OCI-LY3 (cell line): ENCODE results near the gene SLC4A1.

Experiments used
- EZH2phosphoT487 ChIP-seq: fragments of 200-600 bp; shearing (Covaris generic); IDR thresholded peaks from 2 replicates; pipeline ENCODE4 v1.6.1; 2018; ENCODE audit warnings: antibody characterized with exemption, mixed run types, low read depth
- TF ChIP-seq, protein P1 (sequence below): fragments of 200-600, 300-600 bp; sonication (generic); IDR thresholded peaks from 2 replicates; pipeline ENCODE4 v1.5.1; 2014; ENCODE audit warnings: antibody characterized with exemption, low read length, low read depth

DNA sequence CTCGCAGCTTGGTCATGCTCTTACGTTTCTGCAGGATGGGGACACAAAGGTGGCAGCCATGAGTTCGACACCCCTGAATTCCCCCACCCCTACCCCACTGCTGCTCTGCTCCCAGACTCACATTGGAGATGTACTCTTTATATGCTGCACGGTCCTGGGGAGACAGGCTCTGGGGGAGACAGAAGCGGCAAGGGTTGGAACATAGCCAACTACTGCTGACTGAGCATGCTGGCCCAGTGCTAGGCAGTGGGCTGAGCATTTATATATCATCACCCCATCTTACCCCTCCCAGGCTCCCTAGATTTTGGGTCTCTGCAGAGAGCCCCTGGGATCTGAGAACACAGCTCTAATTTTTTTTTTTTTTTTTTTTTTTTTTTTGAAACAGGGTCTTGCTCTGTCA is 60.2 kb downstream of the SLC4A1 start:
- TF ChIP-seq, protein P1, sequence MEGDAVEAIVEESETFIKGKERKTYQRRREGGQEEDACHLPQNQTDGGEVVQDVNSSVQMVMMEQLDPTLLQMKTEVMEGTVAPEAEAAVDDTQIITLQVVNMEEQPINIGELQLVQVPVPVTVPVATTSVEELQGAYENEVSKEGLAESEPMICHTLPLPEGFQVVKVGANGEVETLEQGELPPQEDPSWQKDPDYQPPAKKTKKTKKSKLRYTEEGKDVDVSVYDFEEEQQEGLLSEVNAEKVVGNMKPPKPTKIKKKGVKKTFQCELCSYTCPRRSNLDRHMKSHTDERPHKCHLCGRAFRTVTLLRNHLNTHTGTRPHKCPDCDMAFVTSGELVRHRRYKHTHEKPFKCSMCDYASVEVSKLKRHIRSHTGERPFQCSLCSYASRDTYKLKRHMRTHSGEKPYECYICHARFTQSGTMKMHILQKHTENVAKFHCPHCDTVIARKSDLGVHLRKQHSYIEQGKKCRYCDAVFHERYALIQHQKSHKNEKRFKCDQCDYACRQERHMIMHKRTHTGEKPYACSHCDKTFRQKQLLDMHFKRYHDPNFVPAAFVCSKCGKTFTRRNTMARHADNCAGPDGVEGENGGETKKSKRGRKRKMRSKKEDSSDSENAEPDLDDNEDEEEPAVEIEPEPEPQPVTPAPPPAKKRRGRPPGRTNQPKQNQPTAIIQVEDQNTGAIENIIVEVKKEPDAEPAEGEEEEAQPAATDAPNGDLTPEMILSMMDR = no peak
- no peak for TF ChIP-seq EZH2phosphoT487
